H7 (cell line): ENCODE data around the gene BICRAL. TPM values are rescaled to one million over a fixed set of nuclear protein-coding genes. Genes with fewer than 3 reads are reported as not detected.
"Not testable (repeated sequence)": the region's sequence is repeated elsewhere in the genome, so short reads cannot be mapped to it uniquely, and the experiment has no call there.

Experiments used
- DNase-seq: peaks from one replicate; pipeline ENCODE4 v3.0.0; 2012
- H3K27me3 ChIP-seq: 2 replicates; pipeline ENCODE4 v1.6.0; 2011; ENCODE audit warnings: mild to moderate bottlenecking, low read length; ENCODE audit not compliant: control insufficient read depth, insufficient read depth
- H3K36me3 ChIP-seq: replicated peaks from 2 replicates; pipeline ENCODE4 v1.5.1; 2011; ENCODE audit warnings: low read length; ENCODE audit not compliant: control insufficient read depth, insufficient read depth
- H3K4me3 ChIP-seq: 2 replicates; pipeline ENCODE4 v1.5.1; 2011; ENCODE audit warnings: low read depth, mild to moderate bottlenecking, control low read depth, low read length, moderate library complexity; ENCODE audit not compliant: insufficient read depth
- total RNA-seq: library from RNA; depleted of rRNA; stranded (reverse); fragments of >200 nt; shearing (Covaris generic); gene quantifications from 2 replicates; pipeline ENCODE4 v1.2.3, GENCODE V29; 2014; rRNA removed

The BICRAL gene, protein sequence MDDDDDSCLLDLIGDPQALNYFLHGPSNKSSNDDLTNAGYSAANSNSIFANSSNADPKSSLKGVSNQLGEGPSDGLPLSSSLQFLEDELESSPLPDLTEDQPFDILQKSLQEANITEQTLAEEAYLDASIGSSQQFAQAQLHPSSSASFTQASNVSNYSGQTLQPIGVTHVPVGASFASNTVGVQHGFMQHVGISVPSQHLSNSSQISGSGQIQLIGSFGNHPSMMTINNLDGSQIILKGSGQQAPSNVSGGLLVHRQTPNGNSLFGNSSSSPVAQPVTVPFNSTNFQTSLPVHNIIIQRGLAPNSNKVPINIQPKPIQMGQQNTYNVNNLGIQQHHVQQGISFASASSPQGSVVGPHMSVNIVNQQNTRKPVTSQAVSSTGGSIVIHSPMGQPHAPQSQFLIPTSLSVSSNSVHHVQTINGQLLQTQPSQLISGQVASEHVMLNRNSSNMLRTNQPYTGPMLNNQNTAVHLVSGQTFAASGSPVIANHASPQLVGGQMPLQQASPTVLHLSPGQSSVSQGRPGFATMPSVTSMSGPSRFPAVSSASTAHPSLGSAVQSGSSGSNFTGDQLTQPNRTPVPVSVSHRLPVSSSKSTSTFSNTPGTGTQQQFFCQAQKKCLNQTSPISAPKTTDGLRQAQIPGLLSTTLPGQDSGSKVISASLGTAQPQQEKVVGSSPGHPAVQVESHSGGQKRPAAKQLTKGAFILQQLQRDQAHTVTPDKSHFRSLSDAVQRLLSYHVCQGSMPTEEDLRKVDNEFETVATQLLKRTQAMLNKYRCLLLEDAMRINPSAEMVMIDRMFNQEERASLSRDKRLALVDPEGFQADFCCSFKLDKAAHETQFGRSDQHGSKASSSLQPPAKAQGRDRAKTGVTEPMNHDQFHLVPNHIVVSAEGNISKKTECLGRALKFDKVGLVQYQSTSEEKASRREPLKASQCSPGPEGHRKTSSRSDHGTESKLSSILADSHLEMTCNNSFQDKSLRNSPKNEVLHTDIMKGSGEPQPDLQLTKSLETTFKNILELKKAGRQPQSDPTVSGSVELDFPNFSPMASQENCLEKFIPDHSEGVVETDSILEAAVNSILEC
- 6.0 and 8.8 TPM in 2 replicates for total RNA-seq

- Histone ChIP-seq H3K4me3 (peak within 1 kb of the TSS; percentile 77), H3K27me3 (no peaks in the 10 kb centered on the region), H3K36me3 (no peaks in the 10 kb centered on the region)
- peak; percentile 89 for DNase-seq
These were observed at the start of gene BICRAL for GRCh38 chr6:42781796-42782688. Gene BICRAL, plus strand, starts transcription at chr6:42782052. Its CDS starts 39,971 bp downstream, at chr6:42822023.

GRCh38 chr6:42733867-42734481 is 47.9 kb upstream of the BICRAL start:
- H3K36me3 ChIP-seq, H3K4me3 ChIP-seq, DNase-seq, H3K27me3 ChIP-seq: not testable (repeated sequence)

- Histone ChIP-seq H3K36me3 (no peaks in the 10 kb centered on the region), H3K4me3 (no peak overlapping the region), H3K27me3 (no peaks in the 10 kb centered on the region)
- no peak for DNase-seq
These were observed 45.9 kb upstream of the BICRAL start for GRCh38 chr6:42735976-42736375.

DNA sequence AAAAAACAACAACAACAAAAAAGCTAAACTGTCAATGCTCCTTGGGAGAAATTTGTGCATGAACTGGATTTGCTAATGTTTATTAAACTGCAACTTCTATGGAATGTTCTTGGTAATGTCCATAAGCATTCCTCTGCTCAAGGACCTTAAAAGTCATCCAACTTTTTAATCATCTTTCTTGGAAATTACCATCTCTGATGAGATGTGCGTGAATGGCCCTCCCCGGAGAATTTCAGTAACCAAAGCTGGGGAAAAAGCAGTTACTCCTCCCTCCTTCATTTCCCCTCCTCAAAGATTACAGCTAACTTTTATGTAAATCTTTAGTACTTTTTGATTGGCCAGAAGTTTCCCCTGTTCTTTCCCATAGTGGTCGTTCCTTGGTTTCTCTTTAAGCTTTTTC is 41.1 kb upstream of the BICRAL start:
- Histone ChIP-seq H3K4me3 (no peak overlapping the region), H3K27me3 (no peaks in the 10 kb centered on the region), H3K36me3 (no peaks in the 10 kb centered on the region)
- no peak for DNase-seq

- H3K4me3 ChIP-seq: no peak overlapping the region
- no peaks in the 10 kb centered on the region for H3K27me3 ChIP-seq
- H3K36me3 ChIP-seq: no peaks in the 10 kb centered on the region
- no peak for DNase-seq
These were observed 39.5 kb upstream of the BICRAL start for GRCh38 chr6:42742116-42742894.

DNA sequence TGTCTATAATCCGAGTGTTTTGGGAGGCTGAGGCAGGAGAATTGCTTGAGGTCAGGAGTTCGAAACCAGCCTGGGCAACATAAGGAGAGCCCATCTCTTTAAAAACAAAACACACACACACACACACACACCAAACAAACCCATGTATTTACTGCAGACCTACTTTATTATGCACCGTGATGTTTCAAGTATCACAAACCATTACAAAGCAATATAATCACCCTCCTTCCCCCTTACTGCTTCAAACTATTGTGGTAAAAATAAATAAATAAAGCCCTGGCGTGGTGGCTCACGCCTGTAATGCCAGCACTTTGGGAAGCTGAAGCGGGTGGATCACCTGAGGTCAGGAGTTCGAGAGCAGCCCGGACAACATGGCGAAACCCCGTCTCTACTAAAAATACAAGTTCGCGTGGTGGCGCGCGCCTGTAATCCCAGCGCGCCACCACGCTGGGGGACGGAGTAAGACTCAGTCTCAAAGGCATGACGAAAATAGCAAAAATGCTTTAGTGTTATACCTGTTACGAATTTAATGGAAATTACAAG is 37.4 kb upstream of the BICRAL start:
- no peak for DNase-seq
- Histone ChIP-seq H3K27me3 (no peaks in the 10 kb centered on the region), H3K36me3 (no peaks in the 10 kb centered on the region), H3K4me3 (peak overlapping the region; percentile 94)

DNA sequence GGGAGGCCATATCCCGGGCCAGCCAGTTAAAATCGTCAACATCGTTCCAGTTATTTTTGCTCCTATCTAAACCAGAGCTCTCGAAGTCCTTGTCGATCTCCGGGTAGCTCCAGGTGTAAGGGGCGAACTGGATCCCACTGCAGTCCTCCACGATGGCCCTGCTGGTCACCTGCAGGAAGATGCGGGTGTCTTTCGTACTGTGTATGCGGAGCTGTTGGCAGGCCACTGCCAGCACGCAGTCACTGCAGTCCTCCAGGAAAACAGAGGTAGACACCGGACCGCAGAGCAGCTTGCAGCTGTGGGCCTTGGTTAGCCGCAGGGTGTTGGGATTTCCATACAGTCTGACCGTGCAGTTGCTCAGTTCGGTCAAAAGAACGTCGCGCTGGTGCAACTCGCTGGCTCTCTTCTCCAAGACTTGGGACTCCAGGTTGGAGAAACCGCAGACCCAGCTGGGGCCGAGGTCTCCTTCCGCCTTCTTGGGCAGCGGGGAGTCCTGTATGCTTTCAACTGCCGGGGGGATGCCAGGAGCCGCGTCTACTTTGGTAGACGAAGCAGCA is 36.7 kb upstream of the BICRAL start:
- peak; percentile 53 for DNase-seq
- Histone ChIP-seq H3K36me3 (no peaks in the 10 kb centered on the region), H3K4me3 (peak overlapping the region; percentile 94), H3K27me3 (no peaks in the 10 kb centered on the region)

- Histone ChIP-seq H3K27me3 (no peaks in the 10 kb centered on the region), H3K4me3 (peak within 1 kb of the TSS; percentile 94), H3K36me3 (no peaks in the 10 kb centered on the region)
- DNase-seq: peak; percentile 98
These were observed 36.0 kb upstream of the BICRAL start, which contains the start of gene TBCC for GRCh38 chr6:42745640-42746462. Gene TBCC, minus strand, starts transcription at chr6:42746103. Its CDS starts 30 bp downstream, at chr6:42746073.

DNA sequence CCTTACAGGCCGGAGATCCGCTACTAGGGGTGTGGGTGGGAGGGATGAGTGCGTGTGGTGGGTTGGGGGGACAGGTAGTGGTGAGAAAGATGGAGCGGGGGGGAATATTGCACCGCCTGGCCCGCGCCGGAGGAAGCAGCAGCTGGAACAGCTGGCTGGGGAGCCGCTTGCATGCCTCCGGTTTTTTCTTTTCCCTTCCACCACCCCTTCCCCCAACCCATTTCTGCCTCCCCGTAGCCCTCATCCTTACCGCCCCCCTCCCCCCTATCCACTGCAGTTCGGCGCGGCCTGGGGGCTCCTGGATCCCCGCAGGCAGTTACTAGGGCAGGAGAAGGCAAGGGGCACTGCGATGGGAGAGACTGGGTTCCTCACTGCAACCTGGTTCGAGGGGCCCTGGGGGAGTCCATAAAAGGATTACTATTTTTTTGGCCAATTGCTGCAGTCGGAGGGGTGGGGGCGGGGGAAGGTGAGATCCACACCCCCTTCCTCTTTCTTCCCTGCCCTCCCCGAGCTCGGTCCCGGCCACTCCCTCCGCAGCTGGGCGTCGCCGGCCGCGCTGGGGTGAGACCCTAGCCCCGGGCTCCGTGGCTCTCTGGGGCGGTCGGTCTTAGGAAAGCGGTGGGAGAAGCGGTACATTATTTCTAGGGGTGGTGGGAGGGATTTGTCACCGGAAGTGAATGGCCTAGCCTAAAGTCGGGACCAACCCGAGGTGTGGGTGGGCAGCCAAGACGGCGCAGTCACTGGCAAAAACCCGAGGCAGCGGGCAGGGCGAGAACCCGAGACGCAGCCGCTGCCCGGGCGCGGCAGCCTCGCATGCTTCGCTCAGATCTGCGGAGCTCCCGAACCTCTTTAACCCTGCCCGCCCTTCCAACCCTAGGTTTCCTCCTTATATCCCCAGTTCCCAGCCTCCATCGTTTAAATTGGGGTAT is 35.1 kb upstream of the BICRAL start:
- H3K4me3 ChIP-seq: peak overlapping the region; percentile 78
- no peaks in the 10 kb centered on the region for H3K27me3 ChIP-seq
- peak; percentile 97 for DNase-seq
- H3K36me3 ChIP-seq: no peaks in the 10 kb centered on the region

DNA sequence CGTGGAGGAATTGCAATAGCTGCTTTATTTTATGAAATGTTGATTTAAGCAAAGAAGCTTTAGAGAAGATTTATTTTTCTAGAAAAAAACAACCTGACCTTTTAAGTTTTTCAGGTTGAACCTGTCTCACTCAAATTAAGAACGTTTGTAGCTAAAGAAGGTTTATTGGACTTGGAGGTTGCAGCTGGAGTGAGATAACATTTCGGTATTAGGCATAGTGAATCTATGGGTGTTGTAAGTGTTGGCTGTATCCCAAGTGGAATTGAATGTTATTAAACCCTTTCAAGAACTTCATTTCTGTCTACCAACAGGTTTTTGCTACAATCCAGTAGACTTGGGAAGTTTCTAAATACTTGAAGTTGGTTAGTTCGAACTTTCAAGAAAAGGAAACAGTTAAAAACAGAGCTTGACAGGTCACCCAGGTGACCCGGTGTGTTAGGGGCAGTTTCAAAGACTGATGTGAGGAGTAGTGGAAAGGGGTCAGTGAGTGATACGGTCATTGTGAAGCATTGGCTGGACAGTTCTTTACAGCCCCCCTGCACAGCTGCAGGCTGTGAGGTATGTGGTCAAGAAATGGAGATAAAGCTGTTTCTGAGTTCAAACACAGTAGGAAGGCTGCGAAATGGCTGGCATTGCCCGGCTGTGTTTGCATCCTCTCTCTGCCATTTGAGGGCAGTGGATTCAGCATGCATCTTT is 33.5 kb upstream of the BICRAL start:
- H3K4me3 ChIP-seq: no peak overlapping the region

DNA sequence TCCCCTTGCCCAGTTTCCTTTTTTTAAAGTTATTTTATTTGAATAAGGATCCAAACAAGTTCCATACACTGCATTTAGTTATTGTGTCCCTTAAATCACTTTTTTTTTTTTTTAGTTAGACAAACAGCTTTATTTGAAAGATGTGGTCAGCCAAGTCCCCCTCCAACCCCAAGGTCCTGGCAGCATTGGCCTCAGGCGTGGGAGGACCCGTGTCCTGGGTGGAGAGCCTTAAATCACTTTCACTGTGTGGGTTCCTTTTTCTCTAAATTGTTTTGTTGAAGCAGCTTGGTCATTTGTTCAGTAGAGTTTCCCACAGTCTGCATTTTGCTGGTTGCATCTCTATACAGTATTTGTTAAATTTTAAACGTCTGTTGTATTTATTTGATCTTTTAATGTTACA is 30.8 kb upstream of the BICRAL start:
- Histone ChIP-seq H3K36me3 (no peaks in the 10 kb centered on the region), H3K27me3 (no peaks in the 10 kb centered on the region)
- no peak for DNase-seq

More for the DNA sequence above, 33.5 kb upstream of the BICRAL start:
- H3K27me3 ChIP-seq: no peaks in the 10 kb centered on the region
- no peak for DNase-seq
- H3K36me3 ChIP-seq: no peaks in the 10 kb centered on the region

More for the DNA sequence above, 30.8 kb upstream of the BICRAL start:
- no peak overlapping the region for H3K4me3 ChIP-seq
